Astrocyte of the spinal cord (primary cell): Measurements from ENCODE around the gene ODAD2.

ENCODE experiments used
- DNase-seq: peaks from one replicate; pipeline ENCODE4 v3.0.0; 2011; ENCODE audit warnings: low read depth, low spot score
- H3K4me3 ChIP-seq: 2 replicates; pipeline ENCODE4 v1.5.1; 2011; ENCODE audit warnings: low read depth, mild to moderate bottlenecking, low read length, moderate library complexity
- CTCF ChIP-seq: IDR thresholded peaks from 2 replicates; pipeline ENCODE4 v1.5.1; 2012; ENCODE audit warnings: low read depth, mild to moderate bottlenecking, low read length, inconsistent platforms
- in situ Hi-C: cut with HindIII; loops from 2 replicates; pipeline ENCODE4 v1.10.0; 2017; ENCODE audit warnings: low sequenced_read_pairs

Gene ODAD2

GRCh38 chr10:27816320-27816719, 182.6 kb downstream of the ODAD2 start:
- TF ChIP-seq CTCF = no peak
- in situ Hi-C loops = no loop called here
- H3K4me3 ChIP-seq = no peak overlapping the region
- no peak for DNase-seq

DNA sequence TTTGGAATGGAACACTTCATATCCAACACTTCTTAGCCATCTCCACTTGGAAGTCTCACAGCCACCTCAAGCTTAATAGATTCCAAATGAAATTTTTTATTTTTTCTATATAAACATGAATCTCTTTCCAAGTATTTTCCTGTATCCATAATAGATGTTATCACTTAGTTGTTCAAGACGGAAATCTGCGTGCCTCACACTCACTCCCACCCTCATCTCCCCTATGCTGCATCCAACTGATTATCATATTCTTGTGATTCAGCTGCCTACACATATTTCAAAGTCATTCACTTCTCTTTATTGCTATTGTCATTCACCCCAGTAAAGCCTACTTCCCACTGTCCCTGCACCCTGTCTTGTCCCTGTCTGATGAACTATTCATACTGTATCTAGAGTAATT, 183.0 kb downstream of the ODAD2 start:
- DNase-seq = no peak
- no peak for TF ChIP-seq CTCF
- no peak overlapping the region for H3K4me3 ChIP-seq
- in situ Hi-C loops = no loop called here

DNA sequence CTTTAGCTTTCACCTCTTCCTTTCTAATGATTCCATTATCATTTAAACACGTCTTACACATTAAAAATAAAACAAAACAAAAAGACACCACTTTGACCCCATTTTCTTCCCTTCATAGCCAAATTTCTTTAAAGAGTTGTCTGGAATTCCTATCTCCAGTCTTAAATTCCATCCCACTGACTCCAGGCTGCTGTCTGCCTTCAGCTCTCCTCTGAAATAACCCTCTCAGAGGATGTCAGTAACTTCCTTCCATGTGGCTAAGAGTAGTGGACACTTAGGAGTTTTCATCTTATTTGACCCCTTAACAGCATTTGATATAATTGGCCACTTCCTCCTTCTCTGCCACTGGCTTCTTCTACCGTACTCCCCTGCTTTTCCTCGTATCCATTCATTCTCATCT, 183.6 kb downstream of the ODAD2 start:
- no peak overlapping the region for H3K4me3 ChIP-seq
- in situ Hi-C loops = no loop called here
- no peak for TF ChIP-seq CTCF
- no peak for DNase-seq

DNA sequence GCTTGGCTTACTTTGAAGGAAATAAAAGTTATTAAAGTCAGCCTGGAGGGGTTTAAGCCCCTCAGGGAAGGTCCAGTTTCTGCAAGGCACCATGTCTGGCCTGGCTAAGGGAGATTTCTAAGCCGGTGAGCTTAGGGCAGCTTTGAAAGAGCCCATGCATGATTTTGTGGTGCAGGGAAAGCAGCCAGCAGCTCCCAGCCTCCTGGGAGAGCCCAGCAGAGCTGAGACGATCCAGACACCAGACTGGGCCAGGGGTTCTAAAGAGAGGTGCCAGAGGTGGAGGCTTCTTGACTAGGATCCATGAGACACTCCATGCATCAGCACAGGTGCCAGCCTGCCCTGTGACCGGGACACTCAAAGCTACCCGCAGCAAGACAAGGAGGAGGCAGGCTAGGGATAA, 193.7 kb downstream of the ODAD2 start:
- no peak for DNase-seq
- no peak for TF ChIP-seq CTCF
- H3K4me3 ChIP-seq = no peak overlapping the region
- in situ Hi-C loops = no loop called here

DNA sequence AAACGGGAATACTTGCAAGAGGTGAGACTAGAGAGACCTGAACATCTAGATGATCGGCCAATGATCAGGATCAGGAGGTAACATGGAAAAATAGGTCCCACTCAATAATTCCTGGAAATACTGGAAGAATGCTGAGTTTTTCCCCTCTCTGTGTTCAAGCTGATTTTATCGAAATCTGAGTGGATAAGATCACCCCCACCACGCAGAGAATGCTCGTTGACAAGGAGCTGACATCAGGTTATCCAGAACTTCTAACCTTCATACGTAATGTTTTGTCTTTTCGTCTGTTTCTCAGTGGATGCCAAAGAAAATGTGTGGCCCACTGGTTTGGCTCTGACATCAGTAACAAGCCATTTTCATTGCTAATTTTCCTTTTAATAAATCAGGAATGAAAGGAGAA, 194.7 kb downstream of the ODAD2 start:
- in situ Hi-C loops = no loop called here
- no peak overlapping the region for H3K4me3 ChIP-seq
- DNase-seq = no peak
- TF ChIP-seq CTCF = no peak

DNA sequence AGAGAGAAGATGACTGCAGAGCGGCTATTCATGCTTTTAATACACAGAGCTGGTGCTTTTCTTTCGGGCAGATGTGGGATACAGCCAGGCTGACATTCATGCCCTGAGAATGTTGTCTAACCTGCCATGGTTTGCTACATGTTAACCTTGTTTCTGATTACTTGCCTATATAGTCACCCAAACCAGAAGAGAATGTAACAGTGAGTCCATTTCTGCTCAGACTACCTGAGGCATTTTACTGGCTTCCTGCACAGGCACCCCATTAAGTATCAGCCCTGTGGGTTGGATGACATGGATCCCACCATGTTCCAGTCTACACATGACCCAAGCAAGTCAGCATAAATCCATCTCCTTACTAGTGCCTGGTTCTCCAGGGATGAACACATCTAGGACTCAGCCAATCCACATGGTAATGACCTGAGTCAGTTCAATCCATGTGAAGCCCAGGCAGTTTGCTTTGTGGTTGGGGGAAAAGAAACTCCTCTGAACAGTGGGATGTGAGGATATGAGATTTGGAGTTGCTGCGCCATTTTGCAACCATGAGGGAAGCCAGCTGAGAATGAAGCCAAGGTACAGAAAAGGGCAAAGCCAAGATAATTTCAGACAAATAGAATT, 197.6 kb downstream of the ODAD2 start:
- DNase-seq = no peak
- TF ChIP-seq CTCF = no peak
- no peak overlapping the region for H3K4me3 ChIP-seq
- in situ Hi-C loops = no loop called here

DNA sequence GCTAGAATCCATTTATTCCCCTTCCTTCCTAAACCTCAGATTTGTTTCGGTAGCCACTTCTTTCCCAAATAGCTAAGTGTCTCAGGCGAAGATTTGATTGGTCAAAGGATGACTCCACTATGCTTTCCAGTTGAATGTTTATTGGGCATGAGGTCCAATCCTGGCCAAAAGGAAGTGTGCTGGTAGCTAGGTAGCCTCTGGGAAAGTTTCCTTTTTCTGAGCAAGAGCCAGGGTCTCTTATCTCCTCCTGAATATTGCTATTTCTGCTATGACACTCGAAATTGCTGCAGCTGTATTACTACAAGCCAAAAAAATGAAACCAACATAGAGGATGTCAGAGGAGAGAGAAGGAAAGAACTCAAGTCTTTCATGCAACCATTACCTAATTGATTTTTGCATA, 199.8 kb downstream of the ODAD2 start:
- TF ChIP-seq CTCF = no peak
- in situ Hi-C loops = no loop called here
- no peak for DNase-seq
- H3K4me3 ChIP-seq = no peak overlapping the region
